Prostate gland (tissue), 2 donors: ENCODE measurements around the gene TLCD5.

ENCODE experiments used
- CTCF ChIP-seq, 4 experiments: fragments of 200-600 bp in 2 of 4; fragments of 450-650 bp in 2 of 4; sonication (generic) in 2 of 4; IDR thresholded peaks; 1 replicate in 3 of 4; 2 replicates in 1 of 4; pipeline ENCODE4 v1.5.1; 2016 to 2019; ENCODE audit warnings: antibody characterized with exemption in 4 of 4, mild to moderate bottlenecking in 2 of 4, moderate library complexity in 2 of 4
- POLR2A ChIP-seq: fragments of 450-650 bp; IDR thresholded peaks from one replicate; pipeline ENCODE4 v1.6.1; 2016; ENCODE audit warnings: antibody characterized with exemption, mild to moderate bottlenecking
- POLR2AphosphoS5 ChIP-seq: sonication (generic); formaldehyde crosslinking; IDR thresholded peaks from one replicate; pipeline ENCODE4 v1.6.1; 2017; ENCODE audit warnings: antibody characterized with exemption

- TF ChIP-seq POLR2A (no peak), CTCF (IDR thresholded peaks at IDR 0.05) (no peak), POLR2AphosphoS5 (no peak)
These were observed 17.1 kb downstream of the TLCD5 start for GRCh38 chr11:120342226-120342625.
